HepG2 (cell line): Measurements from ENCODE around the gene OR10H2. TPM values are rescaled to one million over a fixed set of nuclear protein-coding genes. Genes with fewer than 3 reads are reported as not detected.
A peak's percentile ranks its signal among the peaks of the same experiment; 100 is the strongest.

Experiments used
- ATAC-seq: fragments of 200-7000 bp; cut with Tn5 transposase; 3 replicates; pipeline ENCODE4 v1.9.1; 2020; ENCODE audit warnings: mild to moderate bottlenecking, moderate library complexity
- BruUV-seq: library from RNA; stranded (reverse); fragments of 400-500 nt; replicated peaks from 2 replicates; lab custom pipeline; 2021; lab: Mats Ljungman, UMichigan
- CTCF ChIA-PET: fragments of 300-600 bp; formaldehyde crosslinking; extraction: SDS; loops from one replicate; lab custom pipeline; 2021; ENCODE audit warnings: low total read pairs, inconsistent platforms, low intra/inter-chr PET ratio; lab: Yijun Ruan, JAX
- POLR2A ChIA-PET: fragments of 350-600 bp; sonication (Branson Sonifier 250); formaldehyde crosslinking; loops from one replicate; lab custom pipeline; 2020; ENCODE audit warnings: antibody characterized with exemption, inconsistent platforms; lab: Yijun Ruan, JAX
- DNase-seq: peaks from one replicate; pipeline ENCODE4 v3.0.0-alpha.2; 2015; ENCODE audit warnings: low spot score
- FAIRE-seq: peaks from 3 replicates; lab custom pipeline; 2011; peaks lifted over from hg19 to GRCh38; lab: Jason Lieb, UNC
- H2AFZ ChIP-seq: one replicate; pipeline ENCODE4 v1.6.1; 2011; ENCODE audit warnings: low read length, inconsistent platforms
- H3K27ac ChIP-seq: fragments of 300-600 bp; 3 replicates; pipeline ENCODE4 v1.8.0; 2011; ENCODE audit warnings: mixed run types, mild to moderate bottlenecking, mixed read lengths, low read length, inconsistent platforms; ENCODE audit not compliant: insufficient read depth; ENCODE audit errors: extremely low read length
- H3K27me3 ChIP-seq, 2 experiments: fragments of 200-600 bp in 1 of 2; 2 replicates in 1 of 2; 3 replicates in 1 of 2; pipeline versions ENCODE4 v1.6.0 to v1.8.0; 2011; ENCODE audit warnings: low read length in 2 of 2, mild to moderate bottlenecking in 2 of 2, moderate library complexity in 2 of 2, inconsistent platforms in 1 of 2; ENCODE audit not compliant: insufficient read depth in 2 of 2, control insufficient read depth in 1 of 2
- H3K36me3 ChIP-seq, 2 experiments: fragments of 200-600 bp in 1 of 2; replicated peaks in 1 of 2; 2 replicates in 1 of 2; 3 replicates in 1 of 2; pipeline versions ENCODE4 v1.5.1 to v1.8.0; 2011; ENCODE audit warnings: low read length in 2 of 2, inconsistent platforms in 1 of 2; ENCODE audit not compliant: insufficient read depth in 2 of 2, control insufficient read depth in 1 of 2
- H3K4me1 ChIP-seq: 2 replicates; pipeline ENCODE4 v1.5.1; 2012; ENCODE audit warnings: low read length, inconsistent platforms; ENCODE audit not compliant: insufficient read depth
- H3K4me2 ChIP-seq: 2 replicates; pipeline ENCODE4 v1.6.0; 2011; ENCODE audit warnings: low read depth, low read length, inconsistent platforms
- H3K4me3 ChIP-seq, 3 experiments: fragments of 200-600 bp in 1 of 3; sonication (generic), shearing (Covaris generic) in 1 of 3; replicated peaks in 1 of 3; 2 replicates each; pipeline ENCODE4 v1.5.1; 2011 to 2016; ENCODE audit warnings: low read length in 3 of 3, inconsistent platforms in 2 of 3, low read depth in 2 of 3, mild to moderate bottlenecking in 2 of 3, control low read depth in 1 of 3, mixed read lengths in 1 of 3; ENCODE audit not compliant: insufficient read depth in 1 of 3
- H3K79me2 ChIP-seq: one replicate; pipeline ENCODE4 v1.6.1; 2011; ENCODE audit warnings: low read length, inconsistent platforms; ENCODE audit not compliant: insufficient read depth
- H3K9ac ChIP-seq: 2 replicates; pipeline ENCODE4 v1.6.0; 2011; ENCODE audit warnings: mild to moderate bottlenecking, low read depth, low read length, inconsistent platforms; ENCODE audit not compliant: insufficient read depth
- H3K9me3 ChIP-seq: 2 replicates; pipeline ENCODE4 v1.5.1; 2012; ENCODE audit warnings: mild to moderate bottlenecking, low read length
- H4K20me1 ChIP-seq: 2 replicates; pipeline ENCODE4 v1.6.0; 2011; ENCODE audit warnings: inconsistent platforms, mild to moderate bottlenecking, low read length, moderate library complexity; ENCODE audit not compliant: insufficient read depth
- HNRNPH1 ChIP-seq: fragments of 200-400 bp; formaldehyde crosslinking; optimal IDR thresholded peaks from 2 replicates; pipeline ENCODE3; 2017; ENCODE audit warnings: mild to moderate bottlenecking, low read depth, low read length
- MED1 ChIP-seq: sonication (generic); formaldehyde crosslinking; IDR thresholded peaks from 2 replicates; pipeline ENCODE4 v1.4.0; 2020; ENCODE audit warnings: missing genetic modification reagents
- MTA1 ChIP-seq: sonication (generic); formaldehyde crosslinking; IDR thresholded peaks from 2 replicates; pipeline ENCODE4 v1.4.0; 2020; ENCODE audit warnings: missing genetic modification reagents, mild to moderate bottlenecking, borderline replicate concordance
- ZNF329 ChIP-seq: sonication (generic); formaldehyde crosslinking; IDR thresholded peaks from 2 replicates; pipeline ENCODE4 v1.9.0; 2021; ENCODE audit warnings: low read depth, mild to moderate bottlenecking, missing genetic modification reagents
- WGBS: methylation state at CpG from one replicate; pipeline ENCODE4 v1.1.6; 2017; ENCODE audit warnings: low lambda C conversion rate; 5-methylcytosine and 5-hydroxymethylcytosine counted together
- in situ Hi-C: cut with HindIII; loops from 2 replicates; pipeline ENCODE4 v1.10.0; 2017; ENCODE audit warnings: low pct_unique_long_range_greater_than_20kb; ENCODE audit not compliant: extremely low pct_ligation_motif_present
- intact Hi-C: fragments of 100-400 bp; cut with micrococcal nuclease; formaldehyde crosslinking; loops from one replicate; pipeline ENCODE4 v1.10.0; 2022; ENCODE audit not compliant: unreplicated experiment
- polyA plus RNA-seq, 8 experiments: library from polyadenylated mRNA; depleted of rRNA in 3 of 8; stranded (reverse) in 7 of 8; unstranded in 1 of 8; fragments of >200 nt; fragmentation: Illumina TruSeq in 4 of 8; extraction: Trizol in 4 of 8; gene quantifications; 2 replicates each; pipeline versions ENCODE4 v1.2.1 to v1.2.3, GENCODE V29; 2011 to 2016; ENCODE audit warnings: low read depth in 4 of 8, missing spikeins in 1 of 8, mixed read lengths in 1 of 8; ENCODE audit not compliant: insufficient read depth in 1 of 8
- total RNA-seq, 5 experiments: library from RNA; depleted of rRNA; stranded (reverse); fragments of >200 nt; fragmentation: Illumina TruSeq; extraction: Trizol; gene quantifications; 2 replicates each; pipeline ENCODE4 v1.2.3, GENCODE V29; 2016; ENCODE audit warnings: low read depth in 1 of 5
- TF ChIP-seq, protein P1 (sequence below): sonication (generic); formaldehyde crosslinking; IDR thresholded peaks from 2 replicates; pipeline ENCODE4 v1.4.0; 2020; ENCODE audit warnings: mild to moderate bottlenecking, missing genetic modification reagents, borderline replicate concordance

OR10H2 gene
- total and polyA plus RNA-seq, 2 of the 13 experiments (the other 11 are each of a cell fraction or from before 2014, with no cell fraction given) = not detected

DNA sequence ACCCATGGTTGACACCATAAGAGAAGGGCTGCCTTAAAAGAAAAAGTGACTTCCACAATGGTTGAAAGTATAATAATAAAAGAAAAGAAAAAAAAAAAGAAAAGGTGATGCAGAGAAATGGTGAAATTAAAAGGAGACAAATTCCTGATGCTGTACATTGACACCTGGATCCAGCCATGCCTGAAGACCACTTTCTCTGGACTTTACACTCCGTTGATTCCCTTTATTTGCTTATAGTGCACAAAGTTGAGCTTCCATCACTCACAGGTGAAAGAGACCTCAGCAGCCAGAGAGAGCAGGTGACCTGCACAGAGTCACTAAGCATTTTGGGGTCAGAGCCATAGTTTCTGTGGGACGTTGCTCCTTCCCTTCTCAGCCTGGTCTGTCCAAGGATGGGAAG is 47.4 kb downstream of the OR10H2 start:
- Histone ChIP-seq H3K4me1 (no peaks in the 10 kb centered on the region), H3K27ac (no peak overlapping the region), H3K27me3 (no peaks in the 10 kb centered on the region; a peak in 1 of 5 replicates), H4K20me1 (no peaks in the 10 kb centered on the region), H3K4me2 (no peak overlapping the region), H3K36me3 (no peaks in the 10 kb centered on the region), H2AFZ (no peak overlapping the region), H3K9me3 (no peaks in the 10 kb centered on the region), H3K4me3 (no peak overlapping the region), H3K79me2 (no peaks in the 10 kb centered on the region), H3K9ac (no peak overlapping the region)
- ChIA-PET CTCF (no interaction called here), POLR2A (no interaction called here)
- intact Hi-C loops = no loop called here
- 4% methylated on average over 2 of the region's 2 CpGs for WGBS
- DNase-seq = no peak
- no peak for FAIRE-seq
- TF ChIP-seq HNRNPH1 (no peak), MTA1 (CRISPR knock-in tag) (no peak), MED1 (no peak), ZNF329 (CRISPR knock-in tag) (peak; percentile 96)
- TF ChIP-seq, protein P1, sequence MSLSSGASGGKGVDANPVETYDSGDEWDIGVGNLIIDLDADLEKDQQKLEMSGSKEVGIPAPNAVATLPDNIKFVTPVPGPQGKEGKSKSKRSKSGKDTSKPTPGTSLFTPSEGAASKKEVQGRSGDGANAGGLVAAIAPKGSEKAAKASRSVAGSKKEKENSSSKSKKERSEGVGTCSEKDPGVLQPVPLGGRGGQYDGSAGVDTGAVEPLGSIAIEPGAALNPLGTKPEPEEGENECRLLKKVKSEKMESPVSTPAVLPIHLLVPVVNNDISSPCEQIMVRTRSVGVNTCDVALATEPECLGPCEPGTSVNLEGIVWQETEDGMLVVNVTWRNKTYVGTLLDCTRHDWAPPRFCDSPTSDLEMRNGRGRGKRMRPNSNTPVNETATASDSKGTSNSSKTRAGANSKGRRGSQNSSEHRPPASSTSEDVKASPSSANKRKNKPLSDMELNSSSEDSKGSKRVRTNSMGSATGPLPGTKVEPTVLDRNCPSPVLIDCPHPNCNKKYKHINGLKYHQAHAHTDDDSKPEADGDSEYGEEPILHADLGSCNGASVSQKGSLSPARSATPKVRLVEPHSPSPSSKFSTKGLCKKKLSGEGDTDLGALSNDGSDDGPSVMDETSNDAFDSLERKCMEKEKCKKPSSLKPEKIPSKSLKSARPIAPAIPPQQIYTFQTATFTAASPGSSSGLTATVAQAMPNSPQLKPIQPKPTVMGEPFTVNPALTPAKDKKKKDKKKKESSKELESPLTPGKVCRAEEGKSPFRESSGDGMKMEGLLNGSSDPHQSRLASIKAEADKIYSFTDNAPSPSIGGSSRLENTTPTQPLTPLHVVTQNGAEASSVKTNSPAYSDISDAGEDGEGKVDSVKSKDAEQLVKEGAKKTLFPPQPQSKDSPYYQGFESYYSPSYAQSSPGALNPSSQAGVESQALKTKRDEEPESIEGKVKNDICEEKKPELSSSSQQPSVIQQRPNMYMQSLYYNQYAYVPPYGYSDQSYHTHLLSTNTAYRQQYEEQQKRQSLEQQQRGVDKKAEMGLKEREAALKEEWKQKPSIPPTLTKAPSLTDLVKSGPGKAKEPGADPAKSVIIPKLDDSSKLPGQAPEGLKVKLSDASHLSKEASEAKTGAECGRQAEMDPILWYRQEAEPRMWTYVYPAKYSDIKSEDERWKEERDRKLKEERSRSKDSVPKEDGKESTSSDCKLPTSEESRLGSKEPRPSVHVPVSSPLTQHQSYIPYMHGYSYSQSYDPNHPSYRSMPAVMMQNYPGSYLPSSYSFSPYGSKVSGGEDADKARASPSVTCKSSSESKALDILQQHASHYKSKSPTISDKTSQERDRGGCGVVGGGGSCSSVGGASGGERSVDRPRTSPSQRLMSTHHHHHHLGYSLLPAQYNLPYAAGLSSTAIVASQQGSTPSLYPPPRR (CRISPR knock-in tag) = no peak
- in situ Hi-C loops = loop anchor here (5.0 kb wide), 1 partner anchor 98 kb away; no protein-coding TSS in a partner anchor
- no peak for ATAC-seq
- no TSS peak for BruUV-seq
